ENCODE results near the gene PPP1R1B.

DNA sequence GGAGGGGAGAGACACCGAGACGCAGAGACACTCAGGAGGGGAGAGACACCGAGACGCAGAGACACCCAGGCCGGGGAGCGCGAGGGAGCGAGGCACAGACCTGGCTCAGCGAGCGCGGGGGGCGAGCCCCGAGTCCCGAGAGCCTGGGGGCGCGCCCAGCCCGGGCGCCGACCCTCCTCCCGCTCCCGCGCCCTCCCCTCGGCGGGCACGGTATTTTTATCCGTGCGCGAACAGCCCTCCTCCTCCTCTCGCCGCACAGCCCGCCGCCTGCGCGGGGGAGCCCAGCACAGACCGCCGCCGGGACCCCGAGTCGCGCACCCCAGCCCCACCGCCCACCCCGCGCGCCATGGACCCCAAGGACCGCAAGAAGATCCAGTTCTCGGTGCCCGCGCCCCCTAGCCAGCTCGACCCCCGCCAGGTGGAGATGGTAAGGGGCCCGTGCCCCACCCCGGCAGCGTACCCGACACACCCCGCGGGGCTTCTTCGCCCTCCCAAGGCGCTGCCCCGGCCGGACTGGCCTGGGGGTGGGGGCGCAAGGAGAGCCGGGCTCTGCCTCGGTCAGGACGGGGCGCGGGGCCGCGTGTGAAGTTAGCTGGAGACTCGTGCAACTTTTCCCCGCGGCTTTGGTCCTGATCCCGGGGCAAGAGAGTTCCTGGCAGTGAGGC lies 427 bp downstream of the PPP1R1B start:
- TF ChIP-seq CTCF (IDR thresholded peaks at IDR 0.05) = no peak
- TF ChIP-seq POLR2A (IDR thresholded peaks at IDR 0.05) = no peak

Measured in testis (tissue), 2 donors.